ENCODE measurements around the gene RELN.

The RELN gene

DNA sequence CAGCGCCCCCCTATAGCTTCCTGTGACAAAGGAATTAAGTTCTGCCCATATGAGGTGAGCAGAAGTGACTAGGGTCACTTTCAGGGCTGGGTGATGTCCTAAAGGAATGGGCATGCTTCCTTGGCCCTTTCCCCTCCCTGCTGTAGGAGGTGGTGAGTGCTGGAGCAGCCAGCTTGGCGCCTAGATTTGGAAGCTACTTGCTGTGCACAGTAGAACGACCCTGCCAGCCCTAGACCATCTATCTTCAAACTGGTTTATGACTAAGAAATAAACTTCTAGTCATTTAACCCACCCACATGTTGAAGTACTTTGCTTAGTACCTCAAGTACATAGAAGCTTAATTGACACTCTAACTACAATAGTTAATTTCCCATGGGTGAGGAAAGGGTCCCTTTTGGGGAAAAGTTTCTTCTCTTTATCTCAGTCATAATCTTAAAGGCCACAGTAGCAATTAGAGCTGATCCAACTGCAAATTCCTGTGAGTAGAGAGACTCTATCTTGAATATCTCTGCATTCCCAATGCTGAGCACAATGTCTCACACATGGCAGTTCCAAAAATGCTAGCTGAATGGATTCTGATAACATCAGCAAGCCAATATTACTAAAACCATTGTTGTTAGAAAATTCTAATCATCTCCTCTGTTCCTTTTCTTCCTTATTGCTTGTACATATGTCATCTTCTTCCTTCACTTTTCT lies 227.2 kb downstream of the RELN start:
- no peak overlapping the region for H3K4me3 ChIP-seq (ENCODE audit: low read depth, low read length)
- TF ChIP-seq, protein P1, sequence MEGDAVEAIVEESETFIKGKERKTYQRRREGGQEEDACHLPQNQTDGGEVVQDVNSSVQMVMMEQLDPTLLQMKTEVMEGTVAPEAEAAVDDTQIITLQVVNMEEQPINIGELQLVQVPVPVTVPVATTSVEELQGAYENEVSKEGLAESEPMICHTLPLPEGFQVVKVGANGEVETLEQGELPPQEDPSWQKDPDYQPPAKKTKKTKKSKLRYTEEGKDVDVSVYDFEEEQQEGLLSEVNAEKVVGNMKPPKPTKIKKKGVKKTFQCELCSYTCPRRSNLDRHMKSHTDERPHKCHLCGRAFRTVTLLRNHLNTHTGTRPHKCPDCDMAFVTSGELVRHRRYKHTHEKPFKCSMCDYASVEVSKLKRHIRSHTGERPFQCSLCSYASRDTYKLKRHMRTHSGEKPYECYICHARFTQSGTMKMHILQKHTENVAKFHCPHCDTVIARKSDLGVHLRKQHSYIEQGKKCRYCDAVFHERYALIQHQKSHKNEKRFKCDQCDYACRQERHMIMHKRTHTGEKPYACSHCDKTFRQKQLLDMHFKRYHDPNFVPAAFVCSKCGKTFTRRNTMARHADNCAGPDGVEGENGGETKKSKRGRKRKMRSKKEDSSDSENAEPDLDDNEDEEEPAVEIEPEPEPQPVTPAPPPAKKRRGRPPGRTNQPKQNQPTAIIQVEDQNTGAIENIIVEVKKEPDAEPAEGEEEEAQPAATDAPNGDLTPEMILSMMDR (IDR thresholded peaks at IDR 0.05; ENCODE audit: low read depth, low read length) = no peak

GRCh38 chr7:103752995-103753394 lies 236.5 kb downstream of the RELN start:
- H3K4me3 ChIP-seq (ENCODE audit: low read depth, low read length) = no peak overlapping the region
- TF ChIP-seq, protein P1 (IDR thresholded peaks at IDR 0.05; ENCODE audit: low read depth, low read length) = no peak

DNA sequence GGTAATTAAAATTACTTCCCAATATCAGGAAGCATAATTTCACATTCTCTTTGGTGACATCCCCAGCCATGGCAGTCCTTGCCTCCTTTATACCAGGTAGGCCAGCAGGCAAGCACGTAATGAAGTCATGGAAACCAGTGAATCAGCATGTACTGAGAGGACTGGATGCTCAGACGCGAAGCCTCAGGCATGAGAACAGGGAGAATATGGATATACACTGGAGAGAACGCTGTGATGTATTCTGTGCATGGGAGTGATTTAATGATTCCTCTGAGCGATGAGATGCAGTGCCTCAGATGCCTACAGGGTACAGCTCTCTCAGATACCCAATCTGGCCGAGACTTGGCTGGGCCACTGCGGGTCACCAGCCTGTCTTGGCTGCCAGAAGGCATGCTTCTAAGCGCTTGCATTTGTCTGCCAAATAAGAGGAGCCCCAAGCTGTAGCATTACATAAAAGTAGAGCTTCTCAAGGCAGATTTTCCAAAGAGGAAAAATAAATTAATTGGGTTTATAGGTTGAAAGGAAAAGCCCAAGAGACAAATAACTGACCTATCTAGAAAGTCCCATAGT lies 238.1 kb downstream of the RELN start:
- H3K4me3 ChIP-seq (ENCODE audit: low read depth, low read length) = no peak overlapping the region
- TF ChIP-seq, protein P1 (IDR thresholded peaks at IDR 0.05; ENCODE audit: low read depth, low read length) = no peak

DNA sequence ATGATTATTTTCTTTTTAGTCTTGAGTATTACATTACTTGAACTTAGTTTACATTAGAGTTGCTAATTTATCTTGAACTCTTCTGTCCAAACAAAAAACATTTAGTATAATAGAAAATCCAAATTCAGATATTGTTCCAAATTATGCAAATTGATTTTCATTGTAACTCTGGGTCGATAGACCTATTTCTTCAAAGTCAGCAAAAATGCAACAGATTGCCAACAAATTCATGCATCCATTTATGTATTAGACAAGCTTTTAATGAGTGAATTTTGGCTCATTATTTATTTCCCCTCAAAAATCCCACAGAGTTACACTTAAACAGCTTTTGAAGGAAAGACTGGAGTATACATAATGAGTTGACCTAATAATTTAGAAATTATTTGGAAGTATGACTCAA lies 240.8 kb downstream of the RELN start:
- TF ChIP-seq, protein P1 (IDR thresholded peaks at IDR 0.05; ENCODE audit: low read depth, low read length) = no peak
- no peak overlapping the region for H3K4me3 ChIP-seq (ENCODE audit: low read depth, low read length)

- TF ChIP-seq, protein P1 (IDR thresholded peaks at IDR 0.05; ENCODE audit: low read depth, low read length) = no peak
- H3K4me3 ChIP-seq (ENCODE audit: low read depth, low read length) = no peak overlapping the region
These were observed 254.1 kb downstream of the RELN start for GRCh38 chr7:103735377-103735776.

GRCh38 chr7:103731169-103731568 lies 258.3 kb downstream of the RELN start:
- no peak overlapping the region for H3K4me3 ChIP-seq (ENCODE audit: low read depth, low read length)
- TF ChIP-seq, protein P1 (IDR thresholded peaks at IDR 0.05; ENCODE audit: low read depth, low read length) = no peak

DNA sequence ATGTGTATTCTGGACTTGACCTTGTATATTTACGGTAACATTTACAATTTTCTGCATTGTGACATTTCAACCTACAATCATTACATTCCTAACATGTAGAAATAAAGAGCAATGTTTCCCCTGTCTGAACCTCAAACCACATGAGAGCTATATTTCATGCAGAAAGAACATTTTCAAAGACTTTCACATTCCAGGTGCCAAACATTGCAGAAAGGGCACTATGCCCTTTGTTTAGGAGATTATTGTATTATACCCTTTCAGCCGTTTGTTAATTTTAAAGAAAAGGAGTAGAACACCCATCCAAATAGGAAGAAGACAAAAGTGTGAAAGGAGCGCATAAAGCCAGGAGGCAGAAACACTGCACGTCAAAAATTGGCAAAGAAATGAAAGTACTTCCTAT lies 260.4 kb downstream of the RELN start:
- no peak overlapping the region for H3K4me3 ChIP-seq (ENCODE audit: low read depth, low read length)
- TF ChIP-seq, protein P1 (IDR thresholded peaks at IDR 0.05; ENCODE audit: low read depth, low read length) = no peak
